GM23338 (cell line): ENCODE results near the gene SCAF8. TPM values are rescaled to one million over a fixed set of nuclear protein-coding genes. Genes with fewer than 3 reads are reported as not detected.

Experiments
- ATAC-seq: fragments of 200-7000 bp; cut with Tn5 transposase; 3 replicates; pipeline ENCODE4 v1.9.1; 2020
- DNase-seq: peaks from one replicate; pipeline ENCODE4 v3.0.0-alpha.2; 2015; ENCODE audit warnings: low spot score
- H2AFZ ChIP-seq: fragments of 200-600 bp; sonication (generic); 2 replicates; pipeline ENCODE4 v1.8.0; 2016; ENCODE audit warnings: antibody characterized with exemption, mild to moderate bottlenecking, moderate library complexity
- H3F3A ChIP-seq: fragments of 200-600 bp; sonication (generic); replicated peaks from 2 replicates; pipeline ENCODE4 v1.8.0; 2017; ENCODE audit warnings: antibody characterized with exemption, mixed run types, low read depth
- H3K27ac ChIP-seq: fragments of 200-600 bp; sonication (generic); 2 replicates; pipeline ENCODE4 v1.6.1; 2016; ENCODE audit warnings: low read depth
- H3K27me3 ChIP-seq: fragments of 200-600 bp; sonication (generic); 2 replicates; pipeline ENCODE4 v1.8.0; 2016; ENCODE audit warnings: mild to moderate bottlenecking, mixed run types, moderate library complexity; ENCODE audit not compliant: insufficient read depth
- H3K36me3 ChIP-seq: fragments of 200-600 bp; sonication (generic); 2 replicates; pipeline ENCODE4 v1.8.0; 2016; ENCODE audit warnings: mild to moderate bottlenecking; ENCODE audit not compliant: insufficient read depth
- H3K4me1 ChIP-seq: fragments of 200-600 bp; sonication (generic); 2 replicates; pipeline ENCODE4 v1.8.0; 2016; ENCODE audit warnings: mild to moderate bottlenecking, moderate library complexity; ENCODE audit not compliant: insufficient read depth
- H3K4me2 ChIP-seq: fragments of 200-600 bp; sonication (generic); 2 replicates; pipeline ENCODE4 v1.7.1; 2017; ENCODE audit warnings: mixed run types
- H3K4me3 ChIP-seq: fragments of 200-600 bp; sonication (generic); 2 replicates; pipeline ENCODE4 v1.6.1; 2016; ENCODE audit warnings: mixed run types
- H3K79me2 ChIP-seq: fragments of 200-600 bp; sonication (generic); replicated peaks from 2 replicates; pipeline ENCODE4 v1.8.0; 2017; ENCODE audit warnings: mild to moderate bottlenecking; ENCODE audit not compliant: insufficient read depth
- H3K9me2 ChIP-seq: fragments of 200-600 bp; sonication (generic); 2 replicates; pipeline ENCODE4 v1.8.0; 2017; ENCODE audit not compliant: insufficient read depth
- H4K20me1 ChIP-seq: fragments of 200-600 bp; sonication (generic); replicated peaks from 2 replicates; pipeline ENCODE4 v1.8.0; 2017; ENCODE audit warnings: mild to moderate bottlenecking; ENCODE audit not compliant: insufficient read depth
- H3K27ac Mint-ChIP-seq: 2 replicates; pipeline ENCODE4 v1.8.0; 2020; ENCODE audit warnings: inconsistent platforms, mild to moderate bottlenecking, moderate library complexity, mixed read lengths
- H3K27me3 Mint-ChIP-seq: 3 replicates; pipeline ENCODE4 v1.8.0; 2022; ENCODE audit warnings: low read depth, mild to moderate bottlenecking, moderate library complexity, mixed read lengths, inconsistent platforms; ENCODE audit not compliant: insufficient read depth, poor library complexity
- H3K36me3 Mint-ChIP-seq: 3 replicates; pipeline ENCODE4 v1.8.0; 2021; ENCODE audit warnings: low read depth, mild to moderate bottlenecking, inconsistent platforms, moderate library complexity, mixed read lengths
- H3K4me1 Mint-ChIP-seq: 3 replicates; pipeline ENCODE4 v1.8.0; 2020; ENCODE audit warnings: mild to moderate bottlenecking, inconsistent platforms, mixed read lengths
- H3K4me3 Mint-ChIP-seq: 3 replicates; pipeline ENCODE4 v1.8.0; 2021; ENCODE audit warnings: moderate library complexity, mild to moderate bottlenecking, inconsistent platforms, mixed read lengths
- H3K9me3 Mint-ChIP-seq: 3 replicates; pipeline ENCODE4 v1.8.0; 2020; ENCODE audit warnings: moderate library complexity, mild to moderate bottlenecking, inconsistent platforms, mixed read lengths
- CREB1 ChIP-seq: fragments of 250-450 bp; sonication (Bioruptor Pico); IDR thresholded peaks from 2 replicates; pipeline ENCODE4 v1.5.0; 2020; ENCODE audit warnings: low read depth, mild to moderate bottlenecking, moderate library complexity
- ETS1 ChIP-seq: IDR thresholded peaks from 2 replicates; pipeline ENCODE4 v1.6.1; 2016; ENCODE audit warnings: antibody characterized with exemption
- EZH2 ChIP-seq: fragments of 200-600 bp; sonication (generic); IDR thresholded peaks from one replicate; pipeline ENCODE4 v1.8.0; 2017; ENCODE audit warnings: antibody characterized with exemption, mild to moderate bottlenecking, low read depth; ENCODE audit not compliant: unreplicated experiment
- EZH2phosphoT487 ChIP-seq: fragments of 200-600 bp; sonication (generic); IDR thresholded peaks from one replicate; pipeline ENCODE4 v1.8.1; 2018; ENCODE audit warnings: antibody characterized with exemption; ENCODE audit not compliant: unreplicated experiment
- JUNB ChIP-seq: IDR thresholded peaks from one replicate; pipeline ENCODE4 v1.6.1; 2016; ENCODE audit warnings: antibody characterized with exemption; ENCODE audit not compliant: unreplicated experiment
- POLR2AphosphoS5 ChIP-seq: IDR thresholded peaks from 2 replicates; pipeline ENCODE4 v1.6.1; 2016; ENCODE audit warnings: antibody characterized with exemption, low read depth
- STAT1 ChIP-seq: IDR thresholded peaks from one replicate; pipeline ENCODE4 v1.6.1; 2016; ENCODE audit warnings: antibody characterized with exemption; ENCODE audit not compliant: unreplicated experiment
- ZNF114 ChIP-seq: fragments of 250-450 bp; sonication (Bioruptor Pico); IDR thresholded peaks from 2 replicates; pipeline ENCODE4 v1.5.0; 2020; ENCODE audit warnings: mild to moderate bottlenecking, moderate library complexity
- polyA plus RNA-seq: library from polyadenylated mRNA; unstranded; fragments of >200 nt; fragmentation: Nextera tagmentation; extraction: Ambion mirVana; gene quantifications from 2 replicates; pipeline ENCODE4 v1.2.1, GENCODE V29; 2016
- total RNA-seq: library from RNA; depleted of rRNA; stranded (reverse); fragments of >200 nt; shearing (Covaris generic); gene quantifications from 2 replicates; pipeline ENCODE4 v1.2.3, GENCODE V29; 2014
- TF ChIP-seq, protein P1 (sequence below): IDR thresholded peaks from one replicate; pipeline ENCODE4 v1.6.1; 2018; ENCODE audit warnings: antibody characterized with exemption; ENCODE audit not compliant: unreplicated experiment
- TF ChIP-seq, protein P2 (sequence below), 2 experiments: fragments of 200-600 bp in 1 of 2; sonication (generic) in 1 of 2; conservative IDR thresholded peaks; 2 replicates each; pipeline versions ENCODE4 v1.5.1 to v1.6.1; 2016 to 2017; ENCODE audit warnings: antibody characterized with exemption in 2 of 2, low read depth in 2 of 2, mild to moderate bottlenecking in 2 of 2, moderate library complexity in 1 of 2

Gene SCAF8
- total and polyA plus RNA-seq, 2 experiments from 2014 or later: 13.8 to 37.9 TPM

- no peaks in the 10 kb centered on the region for H3K27me3 ChIP-seq
- H3K4me1 ChIP-seq: no peaks in the 10 kb centered on the region
- no peak overlapping the region for H2AFZ ChIP-seq
- no peaks in the 10 kb centered on the region for H3K79me2 ChIP-seq
- TF ChIP-seq ZNF114 (CRISPR knock-in tag) (no peak), ETS1 (no peak), EZH2phosphoT487 (no peak), CREB1 (no peak)
- TF ChIP-seq, protein P1, sequence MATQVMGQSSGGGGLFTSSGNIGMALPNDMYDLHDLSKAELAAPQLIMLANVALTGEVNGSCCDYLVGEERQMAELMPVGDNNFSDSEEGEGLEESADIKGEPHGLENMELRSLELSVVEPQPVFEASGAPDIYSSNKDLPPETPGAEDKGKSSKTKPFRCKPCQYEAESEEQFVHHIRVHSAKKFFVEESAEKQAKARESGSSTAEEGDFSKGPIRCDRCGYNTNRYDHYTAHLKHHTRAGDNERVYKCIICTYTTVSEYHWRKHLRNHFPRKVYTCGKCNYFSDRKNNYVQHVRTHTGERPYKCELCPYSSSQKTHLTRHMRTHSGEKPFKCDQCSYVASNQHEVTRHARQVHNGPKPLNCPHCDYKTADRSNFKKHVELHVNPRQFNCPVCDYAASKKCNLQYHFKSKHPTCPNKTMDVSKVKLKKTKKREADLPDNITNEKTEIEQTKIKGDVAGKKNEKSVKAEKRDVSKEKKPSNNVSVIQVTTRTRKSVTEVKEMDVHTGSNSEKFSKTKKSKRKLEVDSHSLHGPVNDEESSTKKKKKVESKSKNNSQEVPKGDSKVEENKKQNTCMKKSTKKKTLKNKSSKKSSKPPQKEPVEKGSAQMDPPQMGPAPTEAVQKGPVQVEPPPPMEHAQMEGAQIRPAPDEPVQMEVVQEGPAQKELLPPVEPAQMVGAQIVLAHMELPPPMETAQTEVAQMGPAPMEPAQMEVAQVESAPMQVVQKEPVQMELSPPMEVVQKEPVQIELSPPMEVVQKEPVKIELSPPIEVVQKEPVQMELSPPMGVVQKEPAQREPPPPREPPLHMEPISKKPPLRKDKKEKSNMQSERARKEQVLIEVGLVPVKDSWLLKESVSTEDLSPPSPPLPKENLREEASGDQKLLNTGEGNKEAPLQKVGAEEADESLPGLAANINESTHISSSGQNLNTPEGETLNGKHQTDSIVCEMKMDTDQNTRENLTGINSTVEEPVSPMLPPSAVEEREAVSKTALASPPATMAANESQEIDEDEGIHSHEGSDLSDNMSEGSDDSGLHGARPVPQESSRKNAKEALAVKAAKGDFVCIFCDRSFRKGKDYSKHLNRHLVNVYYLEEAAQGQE: no peak
- TF ChIP-seq, protein P2, sequence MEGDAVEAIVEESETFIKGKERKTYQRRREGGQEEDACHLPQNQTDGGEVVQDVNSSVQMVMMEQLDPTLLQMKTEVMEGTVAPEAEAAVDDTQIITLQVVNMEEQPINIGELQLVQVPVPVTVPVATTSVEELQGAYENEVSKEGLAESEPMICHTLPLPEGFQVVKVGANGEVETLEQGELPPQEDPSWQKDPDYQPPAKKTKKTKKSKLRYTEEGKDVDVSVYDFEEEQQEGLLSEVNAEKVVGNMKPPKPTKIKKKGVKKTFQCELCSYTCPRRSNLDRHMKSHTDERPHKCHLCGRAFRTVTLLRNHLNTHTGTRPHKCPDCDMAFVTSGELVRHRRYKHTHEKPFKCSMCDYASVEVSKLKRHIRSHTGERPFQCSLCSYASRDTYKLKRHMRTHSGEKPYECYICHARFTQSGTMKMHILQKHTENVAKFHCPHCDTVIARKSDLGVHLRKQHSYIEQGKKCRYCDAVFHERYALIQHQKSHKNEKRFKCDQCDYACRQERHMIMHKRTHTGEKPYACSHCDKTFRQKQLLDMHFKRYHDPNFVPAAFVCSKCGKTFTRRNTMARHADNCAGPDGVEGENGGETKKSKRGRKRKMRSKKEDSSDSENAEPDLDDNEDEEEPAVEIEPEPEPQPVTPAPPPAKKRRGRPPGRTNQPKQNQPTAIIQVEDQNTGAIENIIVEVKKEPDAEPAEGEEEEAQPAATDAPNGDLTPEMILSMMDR (conservative IDR thresholded peaks at IDR 0.05; ENCODE audit: low read depth in 2 of 2): no peak
- DNase-seq (no peak), ATAC-seq (no peak)
- H3K27me3 Mint-ChIP-seq: peaks cover 4% of the 10 kb centered on the region
- no peak overlapping the region for H3K4me2 ChIP-seq
- no peaks in the 10 kb centered on the region for H3K36me3 ChIP-seq
- H3K9me2 ChIP-seq: no peaks in the 10 kb centered on the region
- no peak overlapping the region for H3K4me3 Mint-ChIP-seq
- H3K36me3 Mint-ChIP-seq: peaks cover 7% of the 10 kb centered on the region; the same call in 2 of the 3 replicates
- no peaks in the 10 kb centered on the region for H4K20me1 ChIP-seq
- H3K4me3 ChIP-seq: no peak overlapping the region
- peaks cover 22% of the 10 kb centered on the region for H3K9me3 Mint-ChIP-seq
- no peak overlapping the region for H3K27ac ChIP-seq
- no peak overlapping the region for H3K27ac Mint-ChIP-seq
- no peaks in the 10 kb centered on the region for H3F3A ChIP-seq
- H3K4me1 Mint-ChIP-seq: no peaks in the 10 kb centered on the region; the same call in 2 of the 3 replicates
These were observed 47.1 kb upstream of the SCAF8 start for GRCh38 chr6:154686162-154686561.

GRCh38 chr6:154689493-154690255 lies 43.5 kb upstream of the SCAF8 start:
- Histone ChIP-seq H3F3A (no peaks in the 10 kb centered on the region), H4K20me1 (no peaks in the 10 kb centered on the region), H3K27me3 (no peaks in the 10 kb centered on the region), H3K4me2 (no peak overlapping the region), H3K79me2 (no peaks in the 10 kb centered on the region), H3K4me3 (no peak overlapping the region), H2AFZ (no peak overlapping the region), H3K27ac (no peak overlapping the region), H3K36me3 (no peaks in the 10 kb centered on the region), H3K9me2 (no peaks in the 10 kb centered on the region), H3K4me1 (no peaks in the 10 kb centered on the region)
- Mint-ChIP-seq H3K27me3 (peaks cover 4% of the 10 kb centered on the region), H3K9me3 (peaks cover 22% of the 10 kb centered on the region), H3K4me1 (no peaks in the 10 kb centered on the region; the same call in 2 of the 3 replicates), H3K4me3 (no peak overlapping the region), H3K27ac (no peak overlapping the region), H3K36me3 (peaks cover 7% of the 10 kb centered on the region; the same call in 2 of the 3 replicates)
- no peak for ATAC-seq
- DNase-seq: no peak
- no peak for TF ChIP-seq STAT1
- TF ChIP-seq, protein P2 (conservative IDR thresholded peaks at IDR 0.05; ENCODE audit: low read depth in 2 of 2): no peak
- TF ChIP-seq JUNB: no peak
- TF ChIP-seq ZNF114 (CRISPR knock-in tag): no peak
- no peak for TF ChIP-seq EZH2phosphoT487
- TF ChIP-seq ETS1: no peak
- TF ChIP-seq POLR2AphosphoS5: no peak
- TF ChIP-seq EZH2: no peak
